Measurements from ENCODE around the gene NRDE2.
"Not testable (repeated sequence)": the region's sequence is repeated elsewhere in the genome, so short reads cannot be mapped to it uniquely, and the experiment has no call there.

NRDE2 gene

DNA sequence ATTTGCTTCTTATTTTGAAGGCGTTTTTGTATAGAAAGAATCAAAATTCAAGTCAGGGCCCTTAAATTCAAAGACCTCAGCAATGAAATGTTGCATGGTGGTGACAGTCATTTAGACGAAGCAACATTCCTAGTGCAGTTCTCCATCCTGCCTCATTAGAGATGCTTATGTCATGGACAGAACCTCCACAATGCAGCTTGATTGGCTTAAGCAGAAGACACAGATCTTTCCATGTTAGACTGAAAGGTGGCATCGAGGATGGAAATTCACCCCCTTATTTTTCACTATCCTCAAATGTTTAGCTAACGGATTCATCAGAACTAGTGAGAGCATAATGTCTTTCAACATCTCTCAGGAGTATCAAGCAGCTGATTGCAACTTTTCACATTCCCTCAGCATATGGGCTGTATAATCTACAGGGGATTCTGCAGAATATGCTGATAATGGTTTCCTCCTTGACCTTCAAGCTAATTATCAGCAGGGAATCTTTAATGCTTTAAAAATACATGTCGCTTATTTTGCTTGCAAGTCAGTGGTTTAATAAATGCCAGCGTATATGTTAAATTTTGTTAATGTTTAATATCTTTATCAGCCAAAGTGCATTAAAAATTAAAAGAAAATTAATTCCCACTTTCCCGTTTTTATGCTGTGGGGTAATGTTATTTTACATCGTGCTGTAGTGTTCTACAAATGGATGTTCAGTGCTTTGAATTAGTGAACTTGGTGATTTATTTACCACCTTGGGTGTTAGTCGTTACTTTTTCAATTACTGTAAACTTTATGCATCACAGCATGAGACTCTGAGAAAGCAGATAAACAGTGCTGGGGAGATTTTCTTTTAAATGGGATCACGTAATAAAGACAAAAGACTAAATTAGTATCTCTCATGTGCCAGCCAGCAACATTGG lies 12.8 kb upstream of the NRDE2 start:
- no peak for DNase-seq (ENCODE audit: low read depth)

DNA sequence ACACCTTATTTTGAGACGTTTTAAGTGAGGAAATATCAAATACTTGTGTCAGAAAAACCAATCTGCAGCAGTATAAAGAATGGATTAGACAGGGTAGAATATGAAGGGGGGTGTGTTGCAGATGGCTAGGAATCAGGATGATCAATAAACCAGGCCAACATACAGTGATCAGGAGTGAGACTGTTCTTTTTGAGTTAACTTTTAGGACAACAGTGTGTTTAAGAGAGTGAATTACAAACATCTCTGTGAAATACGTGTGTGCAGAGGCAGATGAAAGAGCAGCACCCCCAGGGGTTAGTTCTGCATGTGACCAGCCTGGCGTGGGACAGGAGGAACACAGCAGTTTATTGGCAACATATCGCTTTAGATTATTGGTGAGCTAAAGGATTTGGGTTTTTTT lies 10.6 kb upstream of the NRDE2 start:
- no peak for DNase-seq (ENCODE audit: low read depth)

DNA sequence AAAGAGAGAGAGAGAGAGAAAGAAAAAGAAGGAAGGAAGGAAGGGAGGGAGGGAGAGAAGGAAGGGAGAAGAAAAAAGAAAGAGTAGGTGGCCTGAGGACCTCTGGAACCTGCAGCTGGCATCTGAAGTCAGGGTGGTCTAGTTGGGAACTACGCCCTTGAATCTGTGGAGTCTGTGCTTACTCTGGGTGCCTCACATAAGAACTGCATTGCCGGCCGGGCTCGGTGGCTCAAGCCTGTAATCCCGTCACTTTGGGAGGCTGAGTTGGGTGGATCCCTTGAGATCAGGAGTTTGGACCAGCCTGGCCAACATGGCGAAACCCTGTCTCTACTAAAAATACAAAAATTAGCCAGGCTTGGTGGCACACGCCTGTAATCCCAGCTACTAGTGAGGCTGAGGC lies 10.0 kb upstream of the NRDE2 start:
- no peak for DNase-seq (ENCODE audit: low read depth)

DNA sequence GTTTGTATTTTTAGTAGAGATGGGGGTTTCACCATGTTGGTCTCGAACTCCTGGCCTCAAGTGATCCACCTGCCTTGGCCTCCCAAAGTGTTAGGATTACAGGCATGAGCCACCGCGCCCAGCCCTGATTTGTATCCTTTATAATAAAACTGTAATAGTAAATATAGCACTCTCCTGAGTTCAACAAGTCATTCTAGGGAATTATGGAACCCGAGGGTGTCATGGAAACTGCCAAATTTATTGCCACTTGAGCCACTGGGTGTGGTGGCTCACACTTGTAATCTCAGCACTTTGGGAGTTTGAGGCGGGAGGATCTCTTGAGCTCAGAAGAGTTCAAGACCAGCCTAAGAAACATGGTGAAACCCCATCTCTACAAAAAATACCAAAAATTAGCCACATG lies 9.5 kb upstream of the NRDE2 start:
- not testable (repeated sequence) for DNase-seq (ENCODE audit: low read depth)

DNA sequence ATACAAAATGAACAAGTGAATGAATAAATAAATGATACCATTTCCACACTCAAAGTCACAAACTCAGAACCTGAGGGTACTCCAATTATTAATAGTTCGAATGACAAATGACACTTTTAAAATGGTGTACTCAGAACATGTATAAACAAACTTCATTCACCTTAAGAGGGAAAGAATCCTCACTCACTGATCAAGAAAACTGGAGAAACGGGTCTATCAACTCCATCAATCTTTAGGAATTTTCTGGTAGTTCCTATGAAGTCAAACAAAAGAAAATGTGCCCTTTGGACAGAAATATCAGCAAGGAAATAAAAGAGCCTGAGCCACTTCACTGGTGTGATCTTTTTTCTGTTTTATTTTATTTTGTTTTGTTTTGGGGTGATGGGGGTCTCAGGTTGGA lies 5.2 kb upstream of the NRDE2 start:
- DNase-seq (ENCODE audit: low read depth) = no peak

DNA sequence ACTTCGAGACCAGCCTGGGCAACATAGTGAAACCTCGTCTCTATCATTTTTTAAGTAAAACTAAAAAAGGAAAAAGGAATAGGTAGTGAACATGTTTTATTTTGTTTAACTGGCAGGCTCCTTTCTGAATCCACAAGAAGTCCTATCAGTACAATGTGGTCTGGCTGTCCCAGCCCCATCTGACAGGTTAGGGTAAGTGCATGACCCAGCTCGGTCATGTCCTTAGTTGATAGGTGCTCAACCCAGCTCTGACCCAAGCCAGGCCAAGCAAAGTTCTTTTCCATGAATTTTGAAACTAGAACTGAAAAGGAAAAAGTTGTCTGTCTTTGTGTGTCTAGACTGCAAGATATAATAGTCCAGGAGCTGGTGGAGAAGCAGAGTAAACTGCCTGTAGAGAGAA lies 4.7 kb upstream of the NRDE2 start:
- no peak for DNase-seq (ENCODE audit: low read depth)

DNA sequence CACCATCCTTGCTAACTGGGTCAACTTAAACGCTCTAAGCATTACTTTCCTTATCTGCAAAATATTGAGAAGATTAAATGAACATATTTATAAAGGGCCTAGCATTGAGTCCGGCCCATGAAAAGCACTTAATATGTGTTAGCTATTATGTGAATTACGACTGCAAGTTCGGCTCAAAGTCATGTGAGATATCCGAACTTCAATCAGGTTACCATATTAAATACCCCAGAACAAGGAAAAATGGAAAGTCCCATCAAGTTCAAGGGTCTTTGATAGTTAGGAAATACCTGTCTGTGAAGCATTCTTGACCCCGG lies 487 bp upstream of the NRDE2 start:
- DNase-seq (ENCODE audit: low read depth) = no peak

DNA sequence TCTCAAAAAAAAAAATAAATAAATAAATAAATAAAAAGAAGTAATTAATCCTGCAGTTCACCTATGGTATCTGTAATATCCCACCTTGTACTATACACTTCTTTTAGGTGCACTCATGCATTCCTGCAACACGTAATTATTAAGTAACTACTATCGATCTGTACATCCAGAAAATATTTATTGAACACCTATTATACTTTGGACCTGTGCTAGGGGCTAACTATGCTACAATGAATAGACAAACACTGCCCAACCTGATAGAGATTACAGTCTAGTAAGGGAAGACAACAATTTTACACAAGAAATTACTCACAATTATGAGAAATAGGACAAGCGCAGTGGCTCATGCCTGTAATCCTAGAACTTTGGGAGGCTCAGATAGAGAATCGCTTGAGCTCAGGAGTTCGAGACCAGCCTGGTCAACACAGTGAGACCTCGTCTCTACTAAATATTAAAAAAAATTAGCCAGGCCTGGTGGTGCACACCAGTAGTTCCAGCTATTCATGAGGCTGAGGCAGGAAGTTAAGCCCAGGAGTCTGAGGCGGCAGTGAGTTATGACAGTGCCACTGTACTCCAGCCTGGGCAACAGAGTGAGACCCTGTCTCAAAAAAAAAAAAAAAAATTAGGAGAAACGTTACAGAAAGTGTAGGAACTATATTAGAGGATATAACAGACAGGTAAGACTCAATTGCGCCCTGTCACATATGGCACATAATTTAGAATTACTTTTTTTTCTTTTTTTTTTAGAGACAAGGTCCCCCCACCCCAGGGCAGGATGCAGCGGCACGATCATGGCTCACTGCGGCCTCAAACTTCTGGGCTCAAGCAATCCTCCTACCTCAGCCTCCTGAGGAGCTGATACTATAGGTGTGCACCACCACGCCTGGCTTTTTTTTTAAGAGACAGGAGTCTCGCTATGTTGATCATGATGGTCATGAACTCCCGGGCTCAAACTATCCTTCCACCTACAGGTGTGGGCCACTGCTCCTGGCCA lies 1.2 kb downstream of the NRDE2 start:
- DNase-seq (ENCODE audit: low read depth) = no peak

DNA sequence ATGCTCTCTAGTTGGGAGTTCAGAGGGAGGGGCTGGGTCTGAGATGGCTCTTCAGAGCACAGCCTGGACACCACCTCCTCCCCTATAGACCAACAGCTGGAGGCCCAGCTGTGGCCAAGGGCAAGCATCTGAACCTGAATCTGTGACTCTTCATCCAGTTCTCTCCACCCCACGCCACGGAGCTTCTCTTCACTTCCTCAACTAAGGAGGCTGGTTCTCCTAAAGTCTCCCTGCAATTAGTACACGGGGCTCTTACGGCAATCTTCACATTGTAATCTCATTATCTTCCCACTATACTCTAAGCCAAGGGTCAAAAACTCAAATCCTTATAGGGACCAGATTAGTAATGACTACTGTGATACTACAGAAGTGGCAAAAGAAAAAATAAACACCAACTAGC lies 9.8 kb downstream of the NRDE2 start:
- no peak for DNase-seq (ENCODE audit: low read depth)

DNA sequence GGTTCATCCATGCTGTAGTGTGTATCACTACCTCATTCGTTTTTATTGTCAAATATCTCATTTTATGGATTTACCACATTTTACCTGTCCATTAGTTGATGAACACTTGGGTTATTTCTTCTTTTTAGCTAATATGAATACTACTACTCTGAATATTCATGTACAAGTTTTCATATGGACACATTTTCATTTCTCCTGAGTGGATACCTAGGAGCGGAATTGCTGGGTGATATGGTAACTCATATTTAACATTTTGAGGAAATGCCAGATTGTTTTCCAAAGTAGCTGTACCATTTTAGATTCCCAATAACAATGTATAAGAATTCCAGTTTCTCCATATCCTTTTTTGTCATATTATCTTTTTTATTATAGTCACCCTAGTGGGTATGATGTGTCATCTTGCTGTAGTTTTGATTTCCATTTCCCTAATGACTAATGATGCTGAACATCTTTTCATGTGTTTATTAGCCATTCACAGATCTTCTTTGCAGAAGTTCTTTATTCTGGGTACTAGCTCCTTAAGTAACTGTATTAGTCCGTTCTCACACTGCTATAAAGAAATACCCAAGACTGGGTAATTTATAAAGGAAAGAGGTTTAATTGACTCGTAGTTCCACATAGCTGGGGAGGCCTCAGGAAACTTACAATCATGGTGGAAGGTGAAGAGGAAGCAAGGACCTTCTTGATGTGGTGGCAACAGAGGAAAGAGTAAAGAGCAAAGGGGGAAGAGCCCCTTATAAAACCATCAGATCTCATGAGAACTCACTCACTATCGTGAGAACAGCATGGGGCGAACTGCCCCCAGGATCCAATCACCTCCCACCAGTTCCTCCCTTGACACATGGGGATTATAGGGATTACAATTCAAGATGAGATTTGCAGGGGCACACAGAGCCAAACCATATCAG lies 11.9 kb downstream of the NRDE2 start:
- no peak for DNase-seq (ENCODE audit: low read depth)

DNA sequence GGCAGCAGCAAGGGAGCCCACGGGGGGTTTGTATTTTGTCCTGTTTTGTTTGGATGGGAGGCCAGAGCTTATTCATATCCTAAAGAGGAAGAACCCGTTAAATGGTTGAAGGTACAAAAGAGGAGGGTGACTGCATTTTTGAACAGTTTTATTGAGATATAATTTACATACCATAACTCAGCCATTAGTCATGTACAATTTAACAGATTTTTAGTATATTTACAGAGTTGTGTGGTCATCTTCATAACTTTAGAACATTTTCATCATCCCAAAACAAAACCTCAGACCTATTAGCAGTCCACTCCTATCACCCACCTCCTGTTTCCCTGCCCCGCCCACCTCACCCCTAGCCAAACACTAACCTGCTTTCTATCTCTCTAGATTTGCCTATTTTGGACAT lies 12.6 kb downstream of the NRDE2 start:
- peak; percentile 46 for DNase-seq (ENCODE audit: low read depth)

DNA sequence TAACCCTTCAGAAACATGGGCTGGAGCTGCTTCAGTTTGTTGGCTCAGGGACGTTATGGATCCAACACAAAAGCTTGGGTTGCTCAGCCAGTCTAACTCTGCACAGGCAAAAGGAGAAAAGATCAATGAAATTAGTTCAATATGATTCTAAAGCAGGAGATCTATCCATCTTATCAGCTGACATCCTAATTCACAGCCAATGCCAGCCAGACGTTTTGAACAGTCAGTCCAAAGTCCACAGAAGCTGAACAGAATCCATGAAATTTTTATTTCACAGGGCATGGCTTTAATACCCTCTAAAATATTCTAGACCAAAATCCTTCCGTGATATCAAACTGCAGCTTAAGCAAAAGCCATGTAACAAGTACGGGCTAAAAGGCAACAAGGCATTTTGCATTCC lies 13.7 kb downstream of the NRDE2 start:
- DNase-seq (ENCODE audit: low read depth) = no peak

DNA sequence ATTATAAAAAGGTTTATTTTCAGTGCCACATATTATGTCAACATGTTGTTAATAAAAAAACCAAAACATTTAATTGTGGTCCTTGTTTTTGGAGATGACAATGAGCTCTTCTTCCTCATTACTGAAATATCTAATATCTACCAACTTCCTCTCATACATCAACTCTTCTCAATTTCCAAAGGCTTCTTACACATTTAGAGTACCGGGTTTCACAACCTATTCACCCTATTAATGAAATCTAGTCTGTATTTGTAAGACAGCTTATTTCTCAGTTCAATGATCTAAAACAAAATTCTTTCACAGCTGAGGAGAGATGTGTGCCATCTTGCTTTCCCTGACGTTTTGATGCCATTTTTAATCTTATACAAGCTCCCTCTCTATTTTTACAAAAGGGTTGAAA lies 14.5 kb downstream of the NRDE2 start:
- no peak for DNase-seq (ENCODE audit: low read depth)

DNA sequence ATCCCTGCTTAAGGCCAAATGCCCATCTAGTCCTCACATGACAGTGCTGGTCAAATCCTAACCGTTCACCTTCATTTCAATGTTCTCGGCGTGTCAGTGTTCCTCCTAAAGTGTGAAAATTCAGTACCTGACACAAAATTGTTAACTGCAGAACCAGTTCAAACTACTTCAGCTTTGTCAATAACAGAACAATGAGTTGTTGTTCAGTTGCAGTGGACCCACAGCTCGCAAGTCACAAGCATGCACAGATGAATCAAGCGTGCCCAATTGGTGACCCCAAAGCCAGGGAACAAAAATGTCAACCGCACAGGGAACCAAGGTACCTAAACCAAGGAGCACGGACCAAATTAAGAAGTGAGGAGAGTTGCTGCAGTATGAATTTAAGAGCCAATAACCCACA lies 23.2 kb downstream of the NRDE2 start:
- DNase-seq (ENCODE audit: low read depth) = no peak

DNA sequence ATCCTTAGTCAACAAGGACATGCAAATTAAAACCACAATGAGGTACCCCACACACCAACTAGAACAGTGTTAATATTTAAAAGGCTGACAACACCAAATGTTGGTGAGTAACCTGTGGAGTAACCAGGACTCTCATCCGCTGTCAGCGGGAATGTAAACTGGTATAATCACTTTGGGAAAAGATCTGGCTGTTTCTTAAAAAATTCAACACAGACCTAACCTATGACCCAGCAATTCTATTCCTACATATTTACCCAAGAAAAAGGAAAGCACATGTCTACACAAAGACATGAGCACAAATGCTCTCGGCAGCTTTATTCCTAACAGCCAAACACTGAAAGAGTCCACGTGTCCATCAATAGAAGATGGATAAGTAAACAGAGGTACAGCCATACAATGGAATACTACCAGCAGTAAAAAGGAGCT lies 26.6 kb downstream of the NRDE2 start:
- no peak for DNase-seq (ENCODE audit: low read depth)

DNA sequence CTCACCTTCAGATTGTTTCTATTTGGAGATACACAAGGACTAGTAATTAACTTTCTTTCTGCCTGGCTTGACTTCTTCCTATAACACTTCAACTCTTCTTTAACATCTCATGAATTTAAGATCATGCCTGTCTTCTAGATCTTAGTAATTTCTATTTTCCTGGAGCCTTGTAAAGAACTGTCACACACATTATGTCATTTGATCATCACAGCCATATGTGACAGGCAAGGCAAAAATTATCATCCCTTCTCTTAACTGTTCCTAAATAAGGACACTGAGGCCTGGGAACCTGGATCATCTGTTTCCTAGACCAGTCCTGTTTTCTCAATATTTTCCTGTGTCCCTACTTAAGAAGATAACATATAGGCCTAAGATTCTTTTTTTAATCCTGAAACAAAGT lies 27.2 kb downstream of the NRDE2 start:
- DNase-seq (ENCODE audit: low read depth) = no peak

DNA sequence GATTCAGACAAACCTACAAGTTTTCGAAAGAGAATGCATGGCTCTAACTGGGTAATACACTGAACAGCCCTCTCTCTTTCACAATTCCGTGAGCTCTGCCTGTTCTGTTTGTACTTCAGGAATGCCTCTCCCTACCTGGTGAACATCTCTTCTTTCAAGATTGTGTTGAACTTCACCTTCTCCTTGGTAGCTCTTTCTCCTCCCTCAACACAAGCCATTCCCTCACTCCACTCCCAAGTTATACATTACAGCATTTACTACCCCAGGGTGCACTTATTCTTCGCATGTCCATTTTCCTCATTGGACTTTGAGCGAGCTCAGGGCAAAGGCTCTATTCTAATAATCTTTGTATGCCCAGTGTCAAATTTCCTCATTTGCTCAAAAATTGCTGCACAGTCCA lies 28.3 kb downstream of the NRDE2 start:
- no peak for DNase-seq (ENCODE audit: low read depth)

DNA sequence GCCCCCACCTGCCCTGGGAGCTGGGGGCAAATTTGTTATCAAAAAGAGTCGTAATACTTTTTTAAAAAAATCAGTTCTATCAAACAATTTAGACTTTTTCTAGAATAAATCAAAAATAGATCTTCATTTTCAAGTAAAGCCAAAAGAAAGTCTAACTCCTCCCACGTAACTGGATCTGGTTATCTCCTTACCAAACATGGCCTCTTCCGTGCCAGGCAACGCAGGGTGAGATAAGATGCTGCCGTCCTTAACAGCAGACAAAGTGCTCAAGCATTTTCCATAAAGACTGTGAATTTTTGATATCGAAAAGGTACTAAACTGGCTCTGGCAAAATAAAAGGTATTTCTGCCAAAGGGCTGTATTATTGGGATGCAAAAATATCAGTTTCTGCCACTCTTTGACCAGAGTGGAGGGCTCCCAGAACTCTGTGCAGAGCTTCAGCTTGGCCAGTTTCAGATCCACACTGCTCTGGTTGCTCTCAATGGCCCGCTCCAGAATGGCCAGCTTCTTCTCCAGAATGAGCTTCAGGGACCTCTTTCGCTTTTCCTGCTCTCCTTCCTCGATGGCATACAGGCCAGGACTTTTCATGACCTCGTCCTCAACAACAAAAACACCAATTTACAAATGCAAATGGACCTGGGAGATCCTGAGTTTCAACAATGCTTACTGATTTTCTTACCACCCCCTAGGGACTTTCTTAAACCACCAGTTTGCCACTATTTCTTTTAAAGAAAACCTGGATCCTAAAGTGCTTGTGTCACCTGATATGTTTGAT lies 29.0 kb downstream of the NRDE2 start:
- no peak for DNase-seq (ENCODE audit: low read depth)

DNA sequence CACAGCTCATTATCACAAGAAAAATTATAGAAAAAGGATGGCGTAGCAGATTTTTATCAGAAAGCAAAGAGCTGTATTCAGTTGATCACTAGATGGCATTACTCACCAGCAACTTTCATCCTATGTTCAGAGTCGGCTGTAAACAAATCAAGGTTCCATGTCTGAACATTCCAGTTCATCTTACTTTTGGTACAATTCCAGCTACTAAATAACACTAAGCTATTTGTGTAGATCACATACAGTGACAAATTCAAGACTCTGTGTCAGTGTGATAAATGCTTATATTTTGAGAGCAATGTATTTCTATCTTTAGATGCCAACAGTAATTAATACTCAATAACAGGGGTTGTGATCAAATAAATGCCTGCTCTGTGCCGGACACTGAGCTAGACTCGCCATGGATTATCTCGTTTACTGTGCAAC lies 30.1 kb downstream of the NRDE2 start:
- DNase-seq (ENCODE audit: low read depth) = peak; percentile 84

DNA sequence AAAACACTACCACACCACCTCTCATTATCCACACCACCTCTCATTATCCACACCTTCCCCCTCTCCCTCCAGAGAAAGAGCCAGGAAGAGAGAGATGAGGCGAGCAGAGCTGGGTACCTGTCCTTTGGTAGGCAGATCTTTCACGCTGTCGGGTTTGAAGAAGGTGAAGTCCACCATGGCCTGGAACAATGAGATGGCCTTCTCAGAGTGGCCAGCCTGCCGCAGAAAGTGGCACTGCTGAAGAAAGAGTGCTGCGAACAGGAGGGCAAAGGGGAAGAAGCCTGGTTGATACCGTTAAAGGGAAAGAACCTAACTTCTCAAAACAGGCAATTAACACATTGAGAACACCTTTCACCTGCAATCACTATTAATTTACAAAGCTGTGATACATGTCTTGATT lies 30.6 kb downstream of the NRDE2 start:
- DNase-seq (ENCODE audit: low read depth) = no peak

DNA sequence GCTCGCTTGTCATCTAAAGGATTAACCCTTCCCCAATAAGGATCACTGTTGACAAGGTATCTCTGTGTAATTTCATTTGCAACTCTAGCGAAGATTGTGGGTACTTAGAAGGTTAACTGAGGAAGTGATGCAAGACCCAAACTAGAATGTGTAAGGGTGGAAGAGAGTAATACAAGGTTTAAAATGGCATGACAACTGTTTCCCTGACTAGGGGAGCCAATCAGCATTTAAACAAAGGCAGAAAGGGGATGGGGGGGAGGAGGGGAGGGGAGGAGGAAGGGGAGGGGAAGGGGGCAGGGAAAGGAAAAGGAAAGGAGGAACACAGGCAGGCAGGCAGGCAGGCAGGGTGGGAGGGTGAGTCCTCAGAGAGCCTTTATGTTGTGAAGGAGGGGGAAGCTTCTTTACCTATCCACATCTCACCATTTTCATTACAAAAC lies 31.1 kb downstream of the NRDE2 start:
- peak; percentile 55 for DNase-seq (ENCODE audit: low read depth)
